Vein endothelial cell (primary cell): ENCODE data around the gene KRTAP4-6. TPM values are rescaled to one million over a fixed set of nuclear protein-coding genes. Genes with fewer than 3 reads are reported as not detected.

Experiments
- small RNA-seq: library from RNA; depleted of rRNA; stranded (forward); fragments of <200 nt; gene quantifications from one replicate; pipeline ENCODE3, GENCODE V24; 2012
- total RNA-seq: library from RNA; depleted of rRNA; stranded (reverse); fragments of >200 nt; gene quantifications from 2 replicates; pipeline ENCODE4 v1.2.3, GENCODE V29; 2012

Gene KRTAP4-6
- not detected in 2 replicates for total RNA-seq

DNA sequence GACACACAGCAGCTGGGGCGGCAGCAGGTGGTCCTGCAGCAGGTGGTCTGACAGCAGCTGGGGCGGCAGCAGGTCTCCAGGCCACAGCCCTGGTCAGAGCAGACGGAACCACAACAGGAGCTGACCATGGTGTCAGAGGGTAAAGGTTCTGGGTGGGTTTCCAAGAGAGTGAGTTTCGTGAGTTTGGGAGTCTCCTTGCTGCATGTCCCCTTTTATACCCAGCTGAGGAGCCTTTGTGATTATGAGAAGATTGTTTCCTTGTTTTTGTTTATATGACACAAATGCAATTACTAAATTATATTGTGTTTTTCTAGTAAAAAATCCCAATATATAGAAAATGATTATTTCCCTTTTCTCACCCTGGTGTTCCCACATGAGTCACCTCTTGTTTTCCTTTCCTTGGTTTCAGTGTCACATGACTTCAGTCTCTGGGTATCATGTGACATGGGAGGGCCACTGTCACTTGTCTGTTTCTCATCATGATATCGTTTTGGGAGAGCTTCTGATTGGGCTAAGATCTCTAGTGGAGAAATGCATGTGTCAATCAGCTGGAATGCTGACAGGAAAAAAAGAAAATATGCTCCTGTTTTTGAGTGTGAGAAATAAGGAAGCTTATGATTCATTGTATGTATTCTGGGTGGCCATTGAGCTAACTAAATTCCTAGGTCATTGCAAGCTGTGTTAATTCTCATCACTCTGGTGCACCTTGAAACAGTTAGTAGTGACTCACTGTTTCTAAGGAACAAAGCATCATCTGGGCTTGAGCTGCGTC, at the start of gene KRTAP4-6:
KRTAP4-6 (minus strand) TSS at position 185 of the 772 bp plus-strand sequence; CDS start at position 128, 57 bp downstream.

GRCh38 chr17:41189837-41190318, 49.5 kb upstream of the KRTAP4-6 start, which contains the start of gene KRTAP9-1:
Gene KRTAP9-1 (plus strand): TSS chr17:41189887. CDS start chr17:41189887, 0 bp downstream.

GRCh38 chr17:41184480-41184961, 44.2 kb upstream of the KRTAP4-6 start, which contains the start of gene KRTAP4-1:
Gene KRTAP4-1 (minus strand): TSS chr17:41184911. CDS start chr17:41184854, 57 bp downstream.

DNA sequence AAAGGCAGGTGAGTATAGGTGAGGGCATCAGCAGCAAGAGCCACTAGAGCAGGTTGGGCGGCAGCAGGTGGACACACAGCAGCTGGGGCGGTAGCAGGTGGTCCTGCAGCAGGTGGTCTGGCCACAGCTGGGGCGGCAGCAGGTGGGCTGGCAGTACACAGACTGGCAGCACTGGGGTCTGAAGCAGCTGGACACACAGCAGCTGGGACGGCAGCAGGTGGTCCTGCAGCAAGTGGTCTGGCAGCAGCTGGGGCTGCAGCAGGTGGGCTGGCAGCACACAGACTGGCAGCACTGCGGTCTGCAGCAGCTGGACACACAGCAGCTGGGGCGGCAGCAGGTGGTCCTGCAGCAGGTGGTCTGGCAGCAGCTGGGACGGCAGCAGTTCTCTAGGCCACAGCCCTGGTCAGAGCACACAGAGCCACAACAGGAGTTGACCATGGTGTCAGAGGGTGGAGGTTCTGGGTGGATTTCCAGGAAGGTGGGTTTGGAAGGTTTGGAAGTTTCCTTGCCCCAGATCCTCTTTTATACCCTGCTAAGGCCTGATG, 37.5 kb upstream of the KRTAP4-6 start, which contains the start of gene KRTAP4-2:
KRTAP4-2 (minus strand) TSS at position 495 of the 545 bp plus-strand sequence; CDS start at position 438, 57 bp downstream.

DNA sequence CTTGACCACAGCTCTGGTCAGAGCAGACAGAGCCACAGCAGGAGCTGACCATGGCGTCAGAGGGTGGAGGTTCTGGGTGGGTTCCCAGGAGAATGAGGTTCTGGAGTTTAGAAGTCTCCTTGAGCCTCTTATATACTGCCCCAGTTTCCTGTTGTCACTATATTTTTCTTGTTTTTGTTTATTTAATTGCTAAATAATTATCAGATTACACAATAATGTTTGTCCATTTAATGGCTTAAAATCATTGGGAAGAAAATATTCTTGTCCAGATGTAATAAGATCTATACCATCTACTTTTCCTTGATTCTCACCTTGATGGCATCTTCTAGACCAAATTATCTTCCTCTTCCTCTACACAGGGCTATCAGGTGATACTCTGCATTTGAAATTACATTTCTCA, 27.8 kb upstream of the KRTAP4-6 start, which contains the start of gene KRTAP4-3:
KRTAP4-3 (minus strand) TSS at position 101 of the 400 bp plus-strand sequence; CDS start at position 52, 49 bp downstream.

GRCh38 chr17:41160648-41161047, 20.3 kb upstream of the KRTAP4-6 start, which contains the start of gene KRTAP4-4:
Gene KRTAP4-4 (minus strand): TSS chr17:41160748. CDS start chr17:41160691, 57 bp downstream.

GRCh38 chr17:41149652-41149985, 9.3 kb upstream of the KRTAP4-6 start, which contains the start of gene KRTAP4-5:
Gene KRTAP4-5 (minus strand): TSS chr17:41149825. CDS start chr17:41149767, 58 bp downstream.

GRCh38 chr17:41123991-41124371, 16.4 kb downstream of the KRTAP4-6 start, which contains the start of gene KRTAP4-12:
Gene KRTAP4-12 (minus strand): TSS chr17:41124182. CDS start chr17:41124122, 60 bp downstream.

DNA sequence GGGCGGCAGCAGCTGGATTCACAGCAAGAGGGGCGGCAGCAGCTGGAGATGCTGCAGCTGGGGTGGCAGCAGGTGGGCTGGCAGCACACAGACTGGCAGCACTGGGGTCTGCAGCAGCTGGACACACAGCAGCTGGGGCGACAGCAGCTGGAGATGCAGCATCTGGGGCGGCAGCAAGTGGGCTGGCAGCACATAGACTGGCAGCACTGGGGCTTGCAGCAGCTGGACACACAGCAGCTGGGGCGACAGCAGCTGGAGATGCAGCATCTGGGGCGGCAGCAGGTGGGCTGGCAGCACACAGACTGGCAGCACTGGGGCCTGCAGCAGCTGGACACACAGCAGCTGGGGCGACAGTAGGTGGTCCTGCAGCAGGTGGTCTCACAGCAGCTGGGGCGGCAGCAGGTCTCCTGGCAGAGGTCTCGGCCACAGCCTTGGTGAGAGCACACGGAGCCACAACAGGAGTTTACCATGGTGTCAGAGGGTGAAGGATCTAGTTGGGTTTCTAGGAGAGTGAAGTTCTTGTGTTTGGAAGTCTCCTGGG, 22.4 kb downstream of the KRTAP4-6 start, which contains the start of gene KRTAP4-11:
KRTAP4-11 (minus strand) TSS at position 528 of the 541 bp plus-strand sequence; CDS start at position 470, 58 bp downstream.

DNA sequence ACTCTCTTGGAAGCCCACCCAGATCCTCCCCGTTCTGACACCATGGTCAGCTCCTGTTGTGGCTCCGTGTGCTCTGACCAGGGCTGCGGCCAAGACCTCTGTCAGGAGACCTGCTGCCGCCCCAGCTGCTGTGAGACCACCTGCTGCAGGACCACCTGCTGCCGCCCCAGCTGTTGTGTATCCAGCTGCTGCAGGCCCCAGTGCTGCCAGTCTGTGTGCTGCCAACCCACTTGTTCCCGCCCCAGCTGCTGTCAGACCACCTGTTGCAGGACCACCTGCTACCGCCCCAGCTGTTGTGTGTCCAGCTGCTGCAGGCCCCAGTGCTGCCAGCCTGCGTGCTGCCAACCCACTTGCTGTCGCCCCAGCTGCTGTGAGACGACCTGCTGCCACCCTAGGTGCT, 35.0 kb downstream of the KRTAP4-6 start, which contains the start of gene KRTAP4-9:
KRTAP4-9 (plus strand) TSS at position 43 of the 400 bp plus-strand sequence; CDS start at position 43, 0 bp downstream.

DNA sequence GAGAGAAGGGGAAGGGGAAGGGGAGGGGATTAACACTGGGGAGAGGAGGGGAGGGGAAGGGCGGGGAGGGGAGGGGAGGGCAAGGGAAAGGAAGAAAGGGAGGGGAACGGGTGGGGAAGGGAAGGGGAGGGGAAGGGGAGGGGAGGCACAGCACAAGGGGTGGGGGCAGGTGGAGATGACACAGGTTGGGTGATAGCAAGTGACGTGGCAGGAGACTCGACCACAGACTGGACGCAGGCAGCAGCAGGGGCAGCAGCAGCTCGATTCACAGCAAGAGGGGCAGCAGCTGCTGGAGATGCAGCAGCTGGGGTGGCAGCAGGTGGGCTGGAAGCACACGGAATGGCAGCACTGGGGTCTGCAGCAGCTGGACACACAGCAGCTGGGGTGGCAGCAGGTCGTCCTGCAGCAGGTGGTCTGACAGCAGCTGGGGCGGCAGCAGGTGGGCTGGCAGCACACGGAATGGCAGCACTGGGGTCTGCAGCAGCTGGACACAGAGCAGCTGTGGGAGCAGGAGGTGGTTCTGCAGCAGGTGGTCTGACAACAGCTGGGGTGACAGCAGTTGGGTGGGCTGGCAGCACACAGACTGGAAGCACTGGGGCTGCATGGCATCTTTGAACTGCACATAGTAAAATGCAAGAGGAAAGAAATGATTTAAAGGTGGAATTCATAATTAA, 38.6 kb downstream of the KRTAP4-6 start, which contains the start of gene KRTAP4-16:
KRTAP4-16 (minus strand) TSS at position 624 of the 674 bp plus-strand sequence; CDS start at position 624, 0 bp downstream.

DNA sequence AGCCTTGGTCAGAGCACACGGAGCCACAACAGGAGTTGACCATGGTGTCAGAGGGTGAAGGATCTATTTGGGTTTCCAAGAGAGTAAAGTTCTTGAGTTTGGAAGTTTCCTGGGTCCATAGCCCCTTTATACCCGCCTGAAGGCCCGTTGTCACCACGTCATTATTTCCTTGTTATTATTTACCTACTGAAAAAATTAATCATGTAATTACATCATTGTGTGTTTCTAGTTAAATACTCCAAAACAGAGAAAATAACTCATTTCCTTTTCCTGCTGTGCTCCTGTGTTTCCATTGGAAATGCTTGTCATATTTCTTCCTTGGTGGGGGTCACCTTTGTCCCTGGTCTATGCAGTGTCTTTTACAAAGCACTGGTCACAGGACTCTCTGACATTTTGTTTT, 42.3 kb downstream of the KRTAP4-6 start, which contains the start of gene KRTAP4-8:
KRTAP4-8 (minus strand) TSS at position 101 of the 400 bp plus-strand sequence; CDS start at position 43, 58 bp downstream.

Small RNA genes lying within 50 kb of the gene (small RNA-seq; reads per million reads assigned to genes)
- not detected for gene KRTAP4-17P

Other genes with a start within 250 kb of the KRTAP4-6 start
- gene KRT23, start 202.9 kb downstream of the KRTAP4-6 start, total RNA-seq = not detected in 2 replicates
- not detected in 2 replicates for gene KRT39, start 173.6 kb downstream of the KRTAP4-6 start, total RNA-seq
- gene KRT40, start 156.2 kb downstream of the KRTAP4-6 start, total RNA-seq = not detected in 2 replicates
- not detected in 2 replicates for gene KRTAP3-3, start 146.4 kb downstream of the KRTAP4-6 start, total RNA-seq
- gene KRTAP3-2, start 140.6 kb downstream of the KRTAP4-6 start, total RNA-seq = not detected in 2 replicates
- gene KRTAP3-1, start 131.4 kb downstream of the KRTAP4-6 start, total RNA-seq = not detected in 2 replicates
- not detected in 2 replicates for gene KRTAP1-5, start 113.3 kb downstream of the KRTAP4-6 start, total RNA-seq
- not detected in 2 replicates for gene KRTAP1-4, start 110.3 kb downstream of the KRTAP4-6 start, total RNA-seq
- gene KRTAP1-3, start 105.7 kb downstream of the KRTAP4-6 start, total RNA-seq = not detected in 2 replicates
- gene KRTAP1-1, start 99.1 kb downstream of the KRTAP4-6 start, total RNA-seq = not detected in 2 replicates
- gene KRTAP2-1, start 93.2 kb downstream of the KRTAP4-6 start, total RNA-seq = not detected in 2 replicates
- not detected in 2 replicates for gene KRTAP2-2, start 85.3 kb downstream of the KRTAP4-6 start, total RNA-seq
- not detected in 2 replicates for gene KRTAP2-3, start 80.4 kb downstream of the KRTAP4-6 start, total RNA-seq
- gene KRTAP2-4, start 74.7 kb downstream of the KRTAP4-6 start, total RNA-seq = not detected in 2 replicates
- gene KRTAP4-7, start 56.4 kb downstream of the KRTAP4-6 start, total RNA-seq = not detected in 2 replicates
- gene KRTAP4-8, start 42.4 kb downstream of the KRTAP4-6 start, total RNA-seq = not detected in 2 replicates
- not detected in 2 replicates for gene KRTAP4-16, start 38.3 kb downstream of the KRTAP4-6 start, total RNA-seq
- gene KRTAP4-9, start 35.2 kb downstream of the KRTAP4-6 start, total RNA-seq = not detected in 2 replicates
- not detected in 2 replicates for gene KRTAP4-11, start 22.2 kb downstream of the KRTAP4-6 start, total RNA-seq
- gene KRTAP4-12, start 16.4 kb downstream of the KRTAP4-6 start, total RNA-seq = not detected in 2 replicates
- gene KRTAP4-5, start 9.3 kb upstream of the KRTAP4-6 start, total RNA-seq = not detected in 2 replicates
- not detected in 2 replicates for gene KRTAP4-4, start 20.2 kb upstream of the KRTAP4-6 start, total RNA-seq
- not detected in 2 replicates for gene KRTAP4-3, start 27.7 kb upstream of the KRTAP4-6 start, total RNA-seq
- not detected in 2 replicates for gene KRTAP4-2, start 37.7 kb upstream of the KRTAP4-6 start, total RNA-seq
- not detected in 2 replicates for gene KRTAP4-1, start 44.4 kb upstream of the KRTAP4-6 start, total RNA-seq
- not detected in 2 replicates for gene KRTAP9-1, start 49.3 kb upstream of the KRTAP4-6 start, total RNA-seq
- not detected in 2 replicates for gene KRTAP9-2, start 86.1 kb upstream of the KRTAP4-6 start, total RNA-seq
- not detected in 2 replicates for gene KRTAP9-3, start 91.9 kb upstream of the KRTAP4-6 start, total RNA-seq
- gene KRTAP9-8, start 97.5 kb upstream of the KRTAP4-6 start, total RNA-seq = not detected in 2 replicates
- gene KRTAP9-4, start 109.1 kb upstream of the KRTAP4-6 start, total RNA-seq = not detected in 2 replicates
- gene KRTAP9-9, start 114.8 kb upstream of the KRTAP4-6 start, total RNA-seq = not detected in 2 replicates
- gene KRTAP9-6, start 124.8 kb upstream of the KRTAP4-6 start, total RNA-seq = not detected in 2 replicates
- not detected in 2 replicates for gene KRTAP9-7, start 135.2 kb upstream of the KRTAP4-6 start, total RNA-seq
- gene KRTAP29-1, start 162.3 kb upstream of the KRTAP4-6 start, total RNA-seq = not detected in 2 replicates
- gene KRTAP16-1, start 168.8 kb upstream of the KRTAP4-6 start, total RNA-seq = not detected in 2 replicates
- not detected in 2 replicates for gene KRTAP17-1, start 175.2 kb upstream of the KRTAP4-6 start, total RNA-seq
- gene KRT33A, start 210.3 kb upstream of the KRTAP4-6 start, total RNA-seq = not detected in 2 replicates
- gene KRT33B, start 229.3 kb upstream of the KRTAP4-6 start, total RNA-seq = not detected in 2 replicates
- not detected in 2 replicates for gene KRT34, start 241.8 kb upstream of the KRTAP4-6 start, total RNA-seq